Adrenal gland (tissue), 5 donors: ENCODE results near the gene INPPL1.

Experiments used
- POLR2A ChIP-seq, 2 donors: fragments of 450-650 bp; IDR thresholded peaks; one replicate each; pipeline ENCODE4 v1.6.1; 2017; ENCODE audit warnings: antibody characterized with exemption in 2 of 2, mild to moderate bottlenecking in 2 of 2, moderate library complexity in 1 of 2
- TF ChIP-seq, protein P1 (sequence below), 6 experiments: fragments of 450-650 bp in 4 of 6; fragments of 200-600 bp in 2 of 6; sonication (generic) in 1 of 6; IDR thresholded peaks; 1 replicate in 5 of 6; 2 replicates in 1 of 6; pipeline versions ENCODE4 v1.5.1 to v1.8.0; 2016 to 2021; ENCODE audit warnings: antibody characterized with exemption in 6 of 6, mild to moderate bottlenecking in 2 of 6, moderate library complexity in 1 of 6
- donor health status: DM: no; HTN: no; CAD: no.

DNA sequence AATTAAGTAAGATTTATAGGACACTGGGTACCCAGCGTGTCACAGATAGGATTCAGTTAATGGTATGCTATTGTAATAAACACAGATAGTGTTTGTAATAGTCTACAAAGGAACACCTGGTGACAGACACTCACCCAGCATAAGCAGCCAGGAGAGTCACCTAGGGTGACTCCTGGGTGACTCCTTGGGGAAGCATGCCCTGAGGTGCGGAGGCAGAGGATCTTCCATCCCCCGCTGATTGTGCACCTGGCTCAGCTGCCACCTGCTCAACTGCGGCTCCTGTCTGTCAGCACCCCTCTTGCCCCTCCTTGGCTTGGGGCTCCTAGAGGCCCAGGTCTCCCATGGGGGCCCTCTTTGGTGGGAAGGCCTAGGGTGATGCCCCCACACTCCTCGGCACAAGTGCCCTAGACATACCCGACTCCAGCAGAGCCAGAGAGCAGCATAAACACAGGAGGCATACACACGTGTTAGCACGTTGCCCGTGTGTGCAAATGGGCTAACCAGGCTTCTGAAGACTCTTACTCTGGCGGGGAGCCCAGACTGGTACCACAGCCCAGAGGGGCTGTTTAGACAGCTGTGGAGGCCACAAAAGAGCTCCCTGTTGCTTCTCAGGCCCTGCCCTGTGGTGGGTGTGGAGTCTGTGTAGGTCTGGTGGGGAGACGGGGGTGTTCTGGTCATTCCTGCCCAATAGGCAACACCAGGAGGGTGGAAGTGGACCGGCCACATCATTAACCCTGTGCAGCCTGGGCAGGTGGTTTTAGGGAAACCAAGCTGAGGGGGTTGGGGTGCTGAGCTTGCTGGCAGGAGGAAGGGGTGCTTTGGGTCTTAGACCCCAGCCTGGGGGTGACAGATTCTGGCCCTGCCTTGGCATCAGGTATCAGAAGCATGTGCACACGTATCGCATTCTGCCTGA is 3.0 kb downstream of the INPPL1 start:
- TF ChIP-seq, protein P1, sequence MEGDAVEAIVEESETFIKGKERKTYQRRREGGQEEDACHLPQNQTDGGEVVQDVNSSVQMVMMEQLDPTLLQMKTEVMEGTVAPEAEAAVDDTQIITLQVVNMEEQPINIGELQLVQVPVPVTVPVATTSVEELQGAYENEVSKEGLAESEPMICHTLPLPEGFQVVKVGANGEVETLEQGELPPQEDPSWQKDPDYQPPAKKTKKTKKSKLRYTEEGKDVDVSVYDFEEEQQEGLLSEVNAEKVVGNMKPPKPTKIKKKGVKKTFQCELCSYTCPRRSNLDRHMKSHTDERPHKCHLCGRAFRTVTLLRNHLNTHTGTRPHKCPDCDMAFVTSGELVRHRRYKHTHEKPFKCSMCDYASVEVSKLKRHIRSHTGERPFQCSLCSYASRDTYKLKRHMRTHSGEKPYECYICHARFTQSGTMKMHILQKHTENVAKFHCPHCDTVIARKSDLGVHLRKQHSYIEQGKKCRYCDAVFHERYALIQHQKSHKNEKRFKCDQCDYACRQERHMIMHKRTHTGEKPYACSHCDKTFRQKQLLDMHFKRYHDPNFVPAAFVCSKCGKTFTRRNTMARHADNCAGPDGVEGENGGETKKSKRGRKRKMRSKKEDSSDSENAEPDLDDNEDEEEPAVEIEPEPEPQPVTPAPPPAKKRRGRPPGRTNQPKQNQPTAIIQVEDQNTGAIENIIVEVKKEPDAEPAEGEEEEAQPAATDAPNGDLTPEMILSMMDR (IDR thresholded peaks at IDR 0.05): no peak
- TF ChIP-seq POLR2A (IDR thresholded peaks at IDR 0.05): no peak
